ENCODE measurements around the gene EPS8L1. TPM values are rescaled to one million over a fixed set of nuclear protein-coding genes. Genes with fewer than 3 reads are reported as not detected.

The EPS8L1 gene
- total RNA-seq, 1 donor from 2014 or later, result 0.53 TPM

DNA sequence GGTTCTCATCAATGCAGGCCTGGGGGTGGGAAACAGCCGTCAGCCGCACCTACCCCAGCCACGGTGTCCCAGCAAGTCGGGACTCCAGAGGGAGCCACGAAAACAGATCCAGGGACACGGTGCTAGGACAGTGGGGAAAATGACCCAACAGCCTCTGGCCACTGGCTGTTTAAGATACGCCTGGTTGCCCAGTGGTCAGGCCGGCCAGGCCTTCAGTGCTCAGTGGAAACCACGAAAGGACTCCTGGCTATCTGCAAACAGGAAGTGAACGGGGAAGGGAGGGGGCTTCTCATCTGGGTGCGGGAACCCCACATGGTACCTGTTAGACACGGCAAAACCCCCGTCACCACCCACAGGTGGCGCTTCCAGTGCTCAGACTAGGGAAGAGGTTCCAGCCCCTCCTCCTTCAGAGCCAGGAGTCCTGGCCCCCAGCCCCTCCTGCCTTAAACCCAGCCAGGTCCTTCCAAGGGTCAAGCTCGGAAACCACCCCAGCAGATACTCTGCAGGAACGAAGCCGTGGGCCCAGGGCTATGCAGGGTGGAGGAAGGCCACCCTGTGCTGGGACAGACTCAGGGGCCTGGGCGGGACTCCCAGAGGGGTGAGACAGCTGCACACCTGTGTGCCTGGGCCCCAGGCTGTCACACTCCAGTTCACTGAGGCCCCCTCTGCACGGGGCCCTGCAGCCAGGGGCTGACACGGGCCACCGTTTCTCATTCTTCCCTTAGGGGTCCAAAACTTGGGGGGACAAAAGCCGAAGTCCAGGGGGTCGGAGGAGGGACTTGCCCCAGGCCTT lies 37.3 kb downstream of the EPS8L1 start:
- ATAC-seq (no peak), DNase-seq (ENCODE audit: low spot score) (no peak)

DNA sequence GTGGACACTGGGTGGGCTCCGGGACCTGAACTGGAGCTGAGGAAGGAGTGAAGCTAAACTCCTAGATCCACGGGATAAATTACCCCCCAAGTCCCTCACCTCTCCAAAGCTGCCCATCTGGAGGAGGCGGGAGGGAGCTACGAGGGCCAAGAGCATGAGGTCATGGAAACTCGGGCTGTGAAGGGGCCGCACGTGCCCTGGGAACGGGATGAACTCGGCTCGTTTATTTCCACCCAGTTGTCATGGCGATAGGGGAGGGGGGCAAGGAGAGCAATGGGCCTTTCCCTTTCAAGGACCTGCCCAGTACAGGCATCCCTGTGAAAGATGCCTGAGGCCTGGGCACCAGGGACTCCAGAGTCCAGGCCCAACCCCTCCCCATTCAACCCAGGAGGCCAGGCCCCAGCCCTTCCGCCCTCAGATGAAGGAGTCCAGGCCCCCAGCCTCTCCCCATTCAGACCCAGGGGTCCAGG lies 37.9 kb downstream of the EPS8L1 start:
- DNase-seq (ENCODE audit: low spot score) (no peak), ATAC-seq (no peak)

DNA sequence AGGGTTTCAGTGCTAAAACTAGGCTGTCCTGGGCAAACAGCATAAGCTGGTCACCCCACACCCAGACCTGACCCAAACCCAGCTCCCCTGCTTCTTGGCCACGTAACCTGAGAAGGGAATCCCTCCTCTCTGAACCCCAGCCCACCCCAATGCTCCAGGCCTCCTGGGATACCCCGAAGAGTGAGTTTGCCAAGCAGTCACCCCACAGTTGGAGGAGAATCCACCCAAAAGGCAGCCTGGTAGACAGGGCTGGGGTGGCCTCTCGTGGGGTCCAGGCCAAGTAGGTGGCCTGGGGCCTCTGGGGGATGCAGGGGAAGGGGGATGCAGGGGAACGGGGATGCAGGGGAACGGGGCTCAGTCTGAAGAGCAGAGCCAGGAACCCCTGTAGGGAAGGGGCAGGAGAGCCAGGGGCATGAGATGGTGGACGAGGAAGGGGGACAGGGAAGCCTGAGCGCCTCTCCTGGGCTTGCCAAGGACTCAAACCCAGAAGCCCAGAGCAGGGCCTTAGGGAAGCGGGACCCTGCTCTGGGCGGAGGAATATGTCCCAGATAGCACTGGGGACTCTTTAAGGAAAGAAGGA lies 39.0 kb downstream of the EPS8L1 start:
- DNase-seq (ENCODE audit: low spot score), result no peak
- no peak for ATAC-seq

DNA sequence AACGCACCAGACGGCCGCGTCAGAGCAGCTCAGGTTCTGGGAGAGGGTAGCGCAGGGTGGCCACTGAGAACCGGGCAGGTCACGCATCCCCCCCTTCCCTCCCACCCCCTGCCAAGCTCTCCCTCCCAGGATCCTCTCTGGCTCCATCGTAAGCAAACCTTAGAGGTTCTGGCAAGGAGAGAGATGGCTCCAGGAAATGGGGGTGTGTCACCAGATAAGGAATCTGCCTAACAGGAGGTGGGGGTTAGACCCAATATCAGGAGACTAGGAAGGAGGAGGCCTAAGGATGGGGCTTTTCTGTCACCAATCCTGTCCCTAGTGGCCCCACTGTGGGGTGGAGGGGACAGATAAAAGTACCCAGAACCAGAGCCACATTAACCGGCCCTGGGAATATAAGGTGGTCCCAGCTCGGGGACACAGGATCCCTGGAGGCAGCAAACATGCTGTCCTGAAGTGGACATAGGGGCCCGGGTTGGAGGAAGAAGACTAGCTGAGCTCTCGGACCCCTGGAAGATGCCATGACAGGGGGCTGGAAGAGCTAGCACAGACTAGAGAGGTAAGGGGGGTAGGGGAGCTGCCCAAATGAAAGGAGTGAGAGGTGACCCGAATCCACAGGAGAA lies 39.9 kb downstream of the EPS8L1 start:
- ATAC-seq (no peak), DNase-seq (ENCODE audit: low spot score) (no peak)

DNA sequence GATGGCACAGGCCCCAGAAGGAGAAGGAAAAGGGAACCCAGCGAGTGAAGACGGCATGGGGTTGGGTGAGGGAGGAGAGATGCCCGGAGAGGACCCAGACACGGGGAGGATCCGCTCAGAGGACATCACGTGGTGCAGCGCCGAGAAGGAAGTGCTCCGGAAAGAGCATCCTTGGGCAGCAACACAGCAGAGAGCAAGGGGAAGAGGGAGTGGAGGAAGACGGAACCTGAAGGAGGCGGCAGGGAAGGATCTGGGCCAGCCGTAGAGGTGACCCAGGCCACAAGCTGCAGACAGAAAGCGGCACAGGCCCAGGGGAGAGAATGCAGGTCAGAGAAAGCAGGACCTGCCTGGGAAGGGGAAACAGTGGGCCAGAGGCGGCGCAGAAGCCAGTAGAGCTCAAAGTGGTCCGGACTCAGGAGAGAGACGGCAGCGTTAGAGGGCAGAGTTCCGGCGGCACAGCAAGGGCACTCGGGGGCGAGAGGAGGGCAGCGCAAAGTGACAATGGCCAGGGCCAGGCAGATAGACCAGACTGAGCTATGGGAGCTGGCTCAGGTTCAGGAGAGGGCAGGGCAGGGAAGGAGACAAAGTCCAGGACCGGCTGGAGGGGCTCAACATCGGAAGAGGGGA lies 40.7 kb downstream of the EPS8L1 start:
- peak; percentile 62 for DNase-seq (ENCODE audit: low spot score)
- ATAC-seq, result peak; percentile 33

DNA sequence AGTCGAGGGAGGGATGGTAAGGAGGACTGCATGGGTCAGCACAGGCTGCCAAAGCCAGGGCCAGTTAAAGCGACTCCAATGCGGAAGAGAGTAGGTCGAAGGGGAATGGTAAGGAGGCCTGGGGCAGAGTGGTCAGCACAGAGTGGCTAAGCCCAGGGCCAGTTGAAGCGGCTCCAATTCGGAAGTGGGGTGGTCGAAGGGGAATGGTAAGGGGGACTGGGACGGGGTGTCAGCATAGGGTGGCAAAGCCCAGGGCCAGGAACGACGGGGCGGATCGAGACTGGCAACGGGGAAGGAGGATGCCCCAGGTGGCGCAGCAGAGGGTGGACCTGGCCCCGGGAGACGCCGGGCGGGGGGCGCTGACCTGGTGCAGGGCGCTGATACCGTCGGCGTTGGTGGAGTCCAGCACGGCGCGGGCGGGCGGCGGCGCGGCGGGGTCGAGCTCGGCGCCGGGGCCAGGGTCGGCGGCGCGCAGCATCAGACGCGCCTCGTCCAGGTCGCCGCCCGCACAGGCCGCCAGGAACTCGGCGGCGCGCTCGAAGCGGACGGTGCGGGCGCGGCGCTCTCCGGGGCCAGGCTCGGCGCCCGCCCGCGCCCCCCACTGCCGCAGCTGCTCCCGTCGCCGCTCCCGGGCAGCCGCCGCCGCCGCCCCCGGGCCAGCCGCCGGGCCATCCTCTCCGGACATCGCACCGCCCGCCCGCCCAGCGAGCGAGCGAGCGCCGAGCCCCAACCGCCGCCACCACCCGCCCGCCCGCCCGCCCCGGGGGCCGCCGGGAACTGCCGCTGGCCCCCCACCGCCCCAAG lies 41.4 kb downstream of the EPS8L1 start, which contains the start of gene PPP1R12C:
PPP1R12C (minus strand) TSS at position 779 of the 804 bp plus-strand sequence; CDS start at position 685, 94 bp downstream.
- no peak for DNase-seq (ENCODE audit: low spot score)
- no peak for ATAC-seq

DNA sequence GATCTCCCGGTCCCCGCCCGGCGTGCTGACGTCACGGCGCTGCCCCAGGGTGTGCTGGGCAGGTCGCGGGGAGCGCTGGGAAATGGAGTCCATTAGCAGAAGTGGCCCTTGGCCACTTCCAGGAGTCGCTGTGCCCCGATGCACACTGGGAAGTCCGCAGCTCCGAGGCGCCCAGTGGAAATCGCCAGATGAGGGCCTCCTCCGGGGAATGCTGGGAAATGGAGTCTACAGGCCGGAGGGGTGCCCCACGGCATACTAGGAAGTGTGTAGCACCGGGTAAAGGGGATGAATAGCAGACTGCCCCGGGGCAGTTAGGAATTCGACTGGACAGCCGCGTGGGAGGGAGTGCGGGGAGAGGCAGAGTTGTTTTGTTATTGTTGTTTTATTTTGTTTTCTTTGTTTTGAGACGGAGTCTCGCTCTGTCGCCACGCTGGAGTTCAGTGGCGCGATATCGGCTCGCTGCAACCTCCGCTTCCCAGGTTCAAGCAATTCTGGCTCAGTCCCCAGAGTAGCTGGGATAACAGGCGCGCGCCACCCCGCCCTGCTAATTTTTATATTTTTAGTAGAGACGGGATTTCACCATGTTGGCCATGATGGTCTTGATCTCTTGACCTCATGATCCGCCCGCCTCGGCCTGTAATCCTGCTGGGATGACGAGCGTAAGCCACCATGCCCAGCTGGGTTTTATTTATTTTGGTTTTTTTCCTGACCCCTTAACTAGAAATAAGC lies 42.2 kb downstream of the EPS8L1 start:
- ATAC-seq, result peak; percentile 91
- peak; percentile 99 for DNase-seq (ENCODE audit: low spot score)

DNA sequence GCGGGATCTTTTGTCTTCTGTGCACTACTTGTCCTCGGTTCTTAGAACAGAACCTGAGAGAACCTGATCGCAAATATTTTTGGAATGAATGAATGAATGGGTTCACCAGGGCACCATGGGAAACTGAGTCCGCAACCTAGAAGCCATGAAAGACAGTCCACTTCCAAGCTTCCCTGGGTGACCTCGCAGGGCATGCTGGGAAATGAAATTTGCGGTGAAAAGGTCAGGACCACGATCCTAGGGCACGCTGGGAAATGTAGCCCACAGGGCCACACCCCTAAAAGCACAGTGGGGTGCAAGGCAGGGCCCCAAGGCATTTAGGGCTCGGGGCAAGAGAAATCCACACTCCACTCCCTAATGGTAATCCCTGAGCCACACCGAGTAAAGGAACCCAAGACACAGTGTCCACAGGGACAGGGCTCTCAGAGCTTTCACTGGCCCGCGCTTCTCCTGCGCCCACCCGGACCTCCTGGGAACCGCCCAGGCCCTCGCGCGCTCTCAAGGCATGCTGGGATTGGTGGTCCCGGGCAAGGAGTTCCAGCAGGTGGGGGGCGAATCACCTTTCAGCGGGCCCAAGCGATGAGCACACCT lies 42.8 kb downstream of the EPS8L1 start:
- DNase-seq (ENCODE audit: low spot score), result peak; percentile 82
- peak; percentile 60 for ATAC-seq

DNA sequence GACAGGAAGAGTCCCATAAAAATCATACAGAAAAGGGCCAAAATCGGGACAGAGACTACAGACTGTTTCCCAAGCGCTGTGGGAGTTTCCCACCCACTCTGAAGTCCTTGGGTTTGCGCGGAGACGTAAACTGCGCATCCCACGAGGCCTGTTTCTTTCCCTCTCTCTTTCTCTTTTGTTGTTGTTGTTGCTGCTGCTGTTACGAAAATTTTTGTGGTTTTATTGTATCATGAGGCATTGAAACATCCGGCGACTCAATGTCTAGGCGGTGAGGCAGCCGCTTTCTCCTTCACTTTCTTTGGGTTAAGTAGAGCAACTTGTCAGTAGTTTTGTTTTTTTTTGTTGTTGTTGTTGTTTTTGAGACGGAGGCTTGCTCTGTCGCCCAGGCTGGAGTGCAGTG lies 43.4 kb downstream of the EPS8L1 start:
- DNase-seq (ENCODE audit: low spot score), result no peak
- no peak for ATAC-seq

DNA sequence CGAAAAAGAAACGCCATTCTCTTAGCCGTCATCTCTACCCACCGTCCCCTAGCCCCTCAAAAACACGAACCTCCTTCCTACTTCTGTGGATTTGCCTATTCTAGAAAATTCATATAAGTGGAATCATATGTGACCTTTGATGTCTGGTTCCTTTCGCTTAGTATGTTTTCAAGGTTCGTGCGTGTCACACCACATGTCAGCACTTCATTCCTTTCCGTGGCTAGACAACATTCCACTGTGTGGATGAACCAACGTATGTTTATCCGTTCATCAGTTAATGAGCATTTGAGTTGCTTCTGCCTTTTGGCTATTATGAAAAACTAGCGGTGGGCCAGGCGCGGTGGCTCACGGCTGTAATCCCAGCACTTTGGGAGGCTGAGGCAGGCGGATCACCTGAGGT lies 55.8 kb downstream of the EPS8L1 start:
- no peak for DNase-seq (ENCODE audit: low spot score)
- ATAC-seq, result no peak

DNA sequence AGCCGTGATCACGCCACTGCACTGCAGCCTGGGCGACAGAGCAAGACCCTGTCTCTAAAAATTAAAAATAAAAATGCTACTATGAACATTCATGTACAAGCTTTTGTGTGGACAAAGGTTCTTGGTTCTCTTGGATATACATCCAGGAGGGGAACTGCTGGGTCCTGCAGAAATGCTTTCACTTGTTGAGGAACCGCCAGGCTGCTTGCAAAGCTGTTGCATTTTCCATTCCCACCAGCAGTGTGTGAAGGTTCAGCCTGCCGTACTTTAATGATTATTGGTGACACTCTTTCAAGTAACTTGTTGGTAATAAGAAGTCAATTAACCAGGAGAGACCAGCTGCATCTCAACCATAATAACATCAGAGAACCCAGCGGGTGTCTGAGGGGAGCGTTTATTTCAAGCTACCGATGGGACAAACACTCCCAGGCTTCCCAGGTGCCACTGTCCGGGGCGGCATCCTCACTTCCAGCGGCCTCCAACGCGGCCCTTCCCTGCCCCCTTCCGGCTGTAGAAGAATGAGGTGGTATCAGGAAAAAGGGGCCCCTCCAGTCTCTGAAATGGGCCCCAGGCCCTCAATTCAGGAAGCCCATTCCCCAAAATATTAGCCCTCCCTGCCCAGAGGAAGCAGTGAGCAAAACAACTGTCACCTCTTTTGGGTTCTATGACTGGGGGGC lies 56.9 kb downstream of the EPS8L1 start:
- no peak for ATAC-seq
- DNase-seq (ENCODE audit: low spot score), result no peak

DNA sequence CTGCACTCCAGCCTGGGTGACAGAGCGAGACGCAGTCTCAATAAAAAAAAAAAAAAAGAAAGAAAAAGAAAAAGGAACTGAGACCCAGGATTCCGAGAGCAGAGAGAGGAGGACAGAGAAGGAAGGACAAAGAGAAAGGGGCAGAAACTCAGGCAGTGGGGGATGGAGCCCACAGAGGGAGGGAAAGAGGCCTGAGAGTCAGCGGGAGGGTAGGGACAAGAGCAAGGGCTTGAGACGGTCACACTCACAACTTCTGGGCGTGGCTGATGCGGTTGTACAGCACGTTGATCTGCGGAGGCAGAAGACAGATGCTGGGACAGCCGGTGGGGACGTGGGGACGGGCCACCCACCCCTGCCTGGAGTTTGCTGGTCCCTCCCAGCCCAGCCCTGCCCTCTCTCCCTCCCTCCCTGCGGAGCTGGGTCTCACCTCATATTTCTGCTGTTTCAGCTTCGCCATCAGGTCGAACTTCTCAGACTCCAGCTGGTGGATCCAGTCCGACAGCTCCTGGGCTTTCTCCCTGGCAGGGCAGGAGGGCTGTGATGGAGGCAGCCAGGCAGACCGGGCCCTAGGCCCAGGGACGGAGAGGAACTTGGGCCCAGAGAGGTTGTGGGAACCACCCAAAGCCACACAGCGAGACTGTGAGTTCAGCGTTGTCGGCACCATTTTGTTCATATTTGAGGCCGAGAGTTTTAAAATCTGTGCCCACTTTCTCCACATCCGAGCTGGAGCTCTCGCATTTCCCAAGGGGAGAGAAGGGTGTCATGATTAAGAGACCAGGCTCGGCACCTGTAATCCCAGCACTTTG lies 58.2 kb downstream of the EPS8L1 start:
- no peak for DNase-seq (ENCODE audit: low spot score)

DNA sequence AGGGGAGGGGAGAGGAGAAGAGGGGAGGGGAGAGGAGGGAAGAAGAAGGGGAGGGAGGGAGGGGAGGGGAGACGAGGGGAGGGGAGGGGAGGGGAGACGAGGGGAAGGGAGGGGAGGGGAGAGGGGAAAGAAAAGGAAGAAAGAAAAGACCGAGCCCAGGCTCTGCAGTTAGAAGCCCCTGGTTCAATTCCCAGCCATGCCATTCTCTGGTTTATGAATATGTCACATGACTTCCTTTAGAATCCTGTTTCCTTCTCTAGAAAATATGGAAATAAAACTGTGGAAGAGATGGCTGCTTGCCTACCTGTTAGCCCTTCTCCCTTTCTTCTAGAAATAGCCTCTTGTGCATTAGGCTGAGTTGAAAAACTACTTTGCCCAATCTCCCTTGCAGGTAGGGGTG lies 59.1 kb downstream of the EPS8L1 start:
- no peak for ATAC-seq
- DNase-seq (ENCODE audit: low spot score), result no peak

More for the DNA sequence above, 58.2 kb downstream of the EPS8L1 start:
- no peak for ATAC-seq

DNA sequence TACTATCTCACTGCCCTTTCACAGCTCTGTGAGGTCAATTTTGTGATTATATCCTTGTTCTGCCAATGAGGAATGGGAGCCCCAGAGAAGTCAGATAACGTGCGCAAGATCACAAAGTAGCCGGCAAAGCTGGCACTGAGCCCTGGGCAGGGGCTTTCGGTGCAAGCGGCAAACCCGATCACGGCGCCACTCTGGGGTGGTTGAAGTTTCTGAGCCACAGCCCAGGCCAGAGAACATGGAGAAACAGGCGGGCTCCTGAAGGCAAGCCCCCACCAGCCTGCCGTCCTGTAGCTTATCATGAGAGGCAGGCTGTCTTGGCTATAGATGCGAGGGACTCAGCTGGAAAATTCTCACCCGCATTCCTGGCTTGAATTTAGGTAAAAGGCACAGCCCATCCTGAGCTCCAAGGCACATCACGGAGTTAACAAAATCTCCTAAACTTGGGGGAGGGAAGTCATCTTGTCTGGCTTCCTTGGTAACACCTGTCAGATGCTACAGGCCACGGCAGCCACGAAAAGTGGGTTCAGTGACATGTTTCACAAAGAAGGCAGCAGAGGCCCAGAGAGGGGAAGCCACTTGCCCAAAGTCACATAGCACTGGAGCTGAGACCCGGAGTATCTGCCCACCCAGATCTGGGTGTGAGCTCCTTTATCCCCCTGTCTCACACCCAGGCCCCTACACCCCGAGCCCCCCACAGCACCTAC lies 60.9 kb downstream of the EPS8L1 start:
- no peak for ATAC-seq
- DNase-seq (ENCODE audit: low spot score), result no peak
